Measurements from ENCODE around the gene RAD51B.

GRCh38 chr14:67952381-67952780 is 132.8 kb downstream of the RAD51B start:
- no peak for TF ChIP-seq CTCF (IDR thresholded peaks at IDR 0.05)
- TF ChIP-seq POLR2A (IDR thresholded peaks at IDR 0.05) = no peak
- TF ChIP-seq POLR2AphosphoS5 (IDR thresholded peaks at IDR 0.05) = no peak
